Activated CD8-positive, alpha-beta T cell treated with anti-CD3 and anti-CD28 coated beads for 36 hours (primary cell): ENCODE data around the gene HDX. TPM values are rescaled to one million over a fixed set of nuclear protein-coding genes. Genes with fewer than 3 reads are reported as not detected.

ENCODE experiments used
- ATAC-seq: fragments of 200-7000 bp; cut with Tn5 transposase; one replicate; pipeline ENCODE4 v1.10.0; 2021; ENCODE audit warnings: mild to moderate bottlenecking, moderate library complexity
- CTCF ChIA-PET: fragments of 350-600 bp; sonication (Branson Sonifier 250); formaldehyde crosslinking; loops from one replicate; lab custom pipeline; 2021; ENCODE audit warnings: antibody characterized with exemption; lab: Charles Lee
- POLR2A ChIA-PET: fragments of 350-600 bp; sonication (Branson Sonifier 250); formaldehyde crosslinking; loops from one replicate; lab custom pipeline; 2021; ENCODE audit warnings: antibody characterized with exemption; lab: Charles Lee
- DNase-seq: peaks from one replicate; pipeline ENCODE4 v3.0.0-alpha.2; 2020
- H3K27ac Mint-ChIP-seq: one replicate; pipeline ENCODE4 v1.8.0; 2021; ENCODE audit warnings: mild to moderate bottlenecking, mixed read lengths
- H3K27me3 Mint-ChIP-seq: one replicate; pipeline ENCODE4 v1.8.0; 2021; ENCODE audit warnings: mixed read lengths
- H3K36me3 Mint-ChIP-seq: one replicate; pipeline ENCODE4 v1.8.0; 2021; ENCODE audit warnings: low read depth, mixed read lengths
- H3K4me1 Mint-ChIP-seq: one replicate; pipeline ENCODE4 v1.8.0; 2021; ENCODE audit warnings: low read depth, mixed read lengths
- H3K4me3 Mint-ChIP-seq: one replicate; pipeline ENCODE4 v1.8.0; 2021; ENCODE audit warnings: mild to moderate bottlenecking, moderate library complexity, mixed read lengths
- H3K9me3 Mint-ChIP-seq: one replicate; pipeline ENCODE4 v1.8.0; 2021; ENCODE audit warnings: mixed read lengths
- intact Hi-C: fragments of 100-400 bp; cut with micrococcal nuclease; formaldehyde crosslinking; loops from one replicate; pipeline ENCODE4 v1.10.0; 2022
- total RNA-seq, 2 experiments: library from RNA; stranded (reverse); gene quantifications; one replicate each; pipeline ENCODE4 v1.2.3, GENCODE V29; 2021
- TF ChIP-seq, protein P1 (sequence below): fragments of 200-600 bp; IDR thresholded peaks from one replicate; pipeline ENCODE4 v1.8.0; 2022; ENCODE audit warnings: antibody characterized with exemption, mild to moderate bottlenecking

The HDX gene
- total RNA-seq, 2 experiments from 2014 or later = 0.76 to 1.2 TPM

DNA sequence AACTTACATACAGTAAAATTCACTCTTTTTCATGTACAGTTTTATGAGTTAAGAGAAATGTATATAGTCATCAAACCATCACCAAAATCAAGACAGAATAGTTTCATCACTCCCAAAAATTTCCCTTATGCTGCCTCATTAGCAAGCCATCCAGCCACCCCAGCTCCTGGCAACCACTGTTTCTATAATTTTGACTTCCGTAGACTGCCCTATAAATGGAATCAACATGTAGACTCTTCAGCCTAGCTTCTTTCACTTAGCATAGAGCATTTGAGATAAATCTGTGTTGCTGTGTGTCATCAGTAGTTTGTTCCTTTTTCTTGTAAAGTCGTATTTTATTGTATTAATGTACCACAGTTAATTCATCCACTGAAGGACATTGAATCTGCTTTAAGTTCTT is 23.2 kb downstream of the HDX start:
- Mint-ChIP-seq H3K9me3 (peaks cover 7% of the 10 kb centered on the region), H3K27ac (no peak overlapping the region), H3K36me3 (no peaks in the 10 kb centered on the region), H3K4me3 (no peak overlapping the region), H3K27me3 (no peaks in the 10 kb centered on the region), H3K4me1 (no peaks in the 10 kb centered on the region)
- ChIA-PET POLR2A (no interaction called here), CTCF (no interaction called here)
- intact Hi-C loops = no loop called here
- DNase-seq (no peak), ATAC-seq (no peak)
- TF ChIP-seq, protein P1, sequence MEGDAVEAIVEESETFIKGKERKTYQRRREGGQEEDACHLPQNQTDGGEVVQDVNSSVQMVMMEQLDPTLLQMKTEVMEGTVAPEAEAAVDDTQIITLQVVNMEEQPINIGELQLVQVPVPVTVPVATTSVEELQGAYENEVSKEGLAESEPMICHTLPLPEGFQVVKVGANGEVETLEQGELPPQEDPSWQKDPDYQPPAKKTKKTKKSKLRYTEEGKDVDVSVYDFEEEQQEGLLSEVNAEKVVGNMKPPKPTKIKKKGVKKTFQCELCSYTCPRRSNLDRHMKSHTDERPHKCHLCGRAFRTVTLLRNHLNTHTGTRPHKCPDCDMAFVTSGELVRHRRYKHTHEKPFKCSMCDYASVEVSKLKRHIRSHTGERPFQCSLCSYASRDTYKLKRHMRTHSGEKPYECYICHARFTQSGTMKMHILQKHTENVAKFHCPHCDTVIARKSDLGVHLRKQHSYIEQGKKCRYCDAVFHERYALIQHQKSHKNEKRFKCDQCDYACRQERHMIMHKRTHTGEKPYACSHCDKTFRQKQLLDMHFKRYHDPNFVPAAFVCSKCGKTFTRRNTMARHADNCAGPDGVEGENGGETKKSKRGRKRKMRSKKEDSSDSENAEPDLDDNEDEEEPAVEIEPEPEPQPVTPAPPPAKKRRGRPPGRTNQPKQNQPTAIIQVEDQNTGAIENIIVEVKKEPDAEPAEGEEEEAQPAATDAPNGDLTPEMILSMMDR = no peak

DNA sequence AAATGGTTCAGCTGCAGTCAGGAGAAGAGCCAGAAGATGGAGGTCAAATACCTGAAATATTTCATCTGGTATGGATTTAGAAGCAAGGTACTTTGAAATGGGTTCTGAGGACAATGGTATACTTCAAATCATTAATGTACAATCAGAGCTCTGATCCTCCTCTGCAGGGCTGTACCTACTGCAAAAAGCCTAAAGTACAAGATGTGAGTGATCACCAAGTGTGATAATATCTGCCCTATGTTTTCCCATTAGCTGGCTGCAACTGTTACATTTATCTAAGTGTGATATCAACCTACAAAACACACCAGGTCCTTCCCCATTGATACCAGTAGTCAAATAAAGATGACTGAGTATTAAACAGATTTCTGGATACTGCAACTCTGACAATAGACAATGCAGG is 25.1 kb downstream of the HDX start:
- Mint-ChIP-seq H3K27me3 (no peaks in the 10 kb centered on the region), H3K9me3 (peaks cover 6% of the 10 kb centered on the region), H3K4me1 (no peaks in the 10 kb centered on the region), H3K27ac (no peak overlapping the region), H3K4me3 (no peak overlapping the region), H3K36me3 (no peaks in the 10 kb centered on the region)
- TF ChIP-seq, protein P1 = no peak
- CTCF ChIA-PET = no interaction called here
- no peak for DNase-seq
- ATAC-seq = no peak
- intact Hi-C loops = no loop called here
- POLR2A ChIA-PET = no interaction called here

DNA sequence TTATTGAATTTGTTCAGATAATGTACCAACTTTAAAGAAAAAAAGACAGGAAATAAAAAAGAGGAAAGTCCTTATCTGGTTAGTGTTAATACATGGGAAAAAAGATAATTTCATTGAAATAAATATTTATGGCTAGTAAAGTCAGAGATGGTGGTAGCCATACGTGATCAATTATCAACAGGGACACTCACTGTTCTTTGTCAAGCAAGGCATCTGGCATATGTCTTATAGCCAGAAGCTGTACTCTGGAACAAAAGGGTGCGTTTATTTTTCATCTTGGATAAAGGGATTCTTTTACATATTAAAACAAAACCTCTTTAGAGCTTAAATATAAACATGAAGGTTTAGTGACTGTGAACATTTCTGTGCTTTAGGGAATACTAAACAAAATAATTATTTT is 26.7 kb downstream of the HDX start:
- Mint-ChIP-seq H3K27me3 (no peaks in the 10 kb centered on the region), H3K36me3 (no peaks in the 10 kb centered on the region), H3K4me1 (no peaks in the 10 kb centered on the region), H3K4me3 (no peak overlapping the region), H3K9me3 (no peaks in the 10 kb centered on the region), H3K27ac (no peak overlapping the region)
- ATAC-seq (no peak), DNase-seq (no peak)
- TF ChIP-seq, protein P1 = no peak
- ChIA-PET POLR2A (no interaction called here), CTCF (no interaction called here)
- intact Hi-C loops = no loop called here

DNA sequence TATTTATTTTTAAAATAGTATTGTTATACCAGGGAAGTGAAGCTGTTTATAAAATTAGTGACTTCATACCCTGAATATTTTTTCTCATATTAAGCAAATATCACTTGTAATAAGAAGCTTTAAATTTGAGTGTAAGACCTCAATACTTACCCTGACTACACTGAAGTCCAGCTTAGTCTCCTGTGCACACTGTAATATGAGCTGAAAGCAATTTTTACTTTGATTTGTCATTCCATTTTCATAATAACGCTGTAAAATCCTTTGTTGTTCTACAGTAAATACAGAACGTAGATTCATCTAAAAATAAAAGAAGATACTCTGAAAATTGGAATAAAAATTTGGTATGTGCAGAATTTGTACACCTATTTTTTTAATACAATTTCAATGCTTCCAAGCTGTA is 27.2 kb downstream of the HDX start:
- intact Hi-C loops = no loop called here
- Mint-ChIP-seq H3K27ac (no peak overlapping the region), H3K4me1 (no peaks in the 10 kb centered on the region), H3K4me3 (no peak overlapping the region), H3K36me3 (no peaks in the 10 kb centered on the region), H3K9me3 (no peaks in the 10 kb centered on the region), H3K27me3 (no peaks in the 10 kb centered on the region)
- ChIA-PET POLR2A (no interaction called here), CTCF (no interaction called here)
- TF ChIP-seq, protein P1 = no peak
- DNase-seq (no peak), ATAC-seq (no peak)

DNA sequence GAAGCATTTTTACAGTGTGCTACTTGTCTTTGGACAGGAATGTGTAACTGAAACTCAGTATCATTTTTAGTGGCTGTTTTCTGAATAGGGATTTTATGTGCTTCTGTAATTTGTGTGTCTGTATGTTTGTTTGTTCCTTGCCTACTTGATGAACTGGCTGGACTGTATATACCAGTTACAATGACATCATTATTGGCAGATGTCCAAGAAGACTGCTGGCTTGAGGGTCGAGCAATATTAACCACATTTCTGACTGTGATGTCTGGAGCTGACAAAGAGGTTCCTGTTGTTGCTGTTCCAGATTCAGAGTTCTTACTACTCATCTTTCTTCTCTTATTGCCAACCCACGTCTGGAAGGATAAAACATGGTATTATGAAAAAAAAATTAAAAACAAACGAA is 33.0 kb downstream of the HDX start:
- no peak for DNase-seq
- H3K4me1 Mint-ChIP-seq = no peaks in the 10 kb centered on the region
- H3K36me3 Mint-ChIP-seq = no peaks in the 10 kb centered on the region
- TF ChIP-seq, protein P1 = no peak
- intact Hi-C loops = no loop called here
- no peaks in the 10 kb centered on the region for H3K27me3 Mint-ChIP-seq
- CTCF ChIA-PET = no interaction called here
- no peak for ATAC-seq
- no peak overlapping the region for H3K27ac Mint-ChIP-seq
- no peak overlapping the region for H3K4me3 Mint-ChIP-seq
- POLR2A ChIA-PET = no interaction called here
- no peaks in the 10 kb centered on the region for H3K9me3 Mint-ChIP-seq
